GM12864 (cell line): ENCODE results near the gene ART3.

Experiments
- DNase-seq: peaks from one replicate; pipeline ENCODE4 v3.0.0-alpha.2; 2011; ENCODE audit warnings: low read depth
- H3K4me3 ChIP-seq: 2 replicates; pipeline ENCODE4 v1.5.1; 2011; ENCODE audit warnings: mild to moderate bottlenecking, low read depth, low read length, control low read depth
- CTCF ChIP-seq: IDR thresholded peaks from 2 replicates; pipeline ENCODE4 v1.5.1; 2011; ENCODE audit warnings: low read depth, mild to moderate bottlenecking, moderate library complexity, low read length, control low read depth, inconsistent platforms; ENCODE audit errors: missing control alignments

Gene ART3

DNA sequence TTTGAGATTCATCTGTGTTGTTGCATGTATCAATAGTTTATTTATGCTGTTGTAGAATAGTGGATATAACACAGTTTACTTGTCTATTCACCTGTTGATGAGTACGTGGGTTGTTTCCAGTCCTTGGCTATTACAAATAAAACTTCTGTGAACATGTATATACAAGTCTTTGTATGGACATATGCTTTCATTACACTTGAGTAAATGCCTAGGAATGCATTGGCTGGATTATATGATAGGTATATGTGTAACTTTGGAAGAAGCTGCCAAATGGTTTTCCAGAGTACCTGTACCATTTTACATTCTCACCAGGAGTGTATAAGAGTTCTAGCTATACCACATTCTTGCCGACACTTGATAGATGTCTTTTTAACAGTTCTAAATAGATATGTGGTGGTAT lies 16.5 kb downstream of the ART3 start:
- DNase-seq = no peak
- no peak overlapping the region for H3K4me3 ChIP-seq
- TF ChIP-seq CTCF = no peak

DNA sequence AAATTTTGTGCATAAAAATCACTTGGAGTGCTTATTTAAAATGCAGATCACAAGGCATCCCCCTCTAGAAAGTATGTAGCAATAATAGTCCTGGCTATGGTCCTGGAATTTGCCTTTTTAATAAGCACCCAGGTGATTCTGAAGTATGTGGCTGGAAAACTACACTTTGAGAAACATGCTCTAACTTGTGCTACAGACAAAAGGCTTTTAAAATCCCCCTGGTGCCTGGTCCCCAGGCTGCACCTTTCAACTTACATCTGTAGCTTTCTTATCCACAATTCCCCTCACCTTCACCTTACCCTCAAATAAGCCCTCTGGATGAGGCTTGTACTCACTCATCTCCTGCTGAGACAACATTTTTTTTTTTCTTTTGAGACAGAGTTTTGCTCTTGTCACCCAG lies 21.1 kb downstream of the ART3 start:
- DNase-seq = no peak
- no peak overlapping the region for H3K4me3 ChIP-seq
- TF ChIP-seq CTCF = no peak

GRCh38 chr4:76096076-76096475 lies 21.6 kb downstream of the ART3 start:
- DNase-seq = no peak
- TF ChIP-seq CTCF = no peak
- H3K4me3 ChIP-seq = no peak overlapping the region

DNA sequence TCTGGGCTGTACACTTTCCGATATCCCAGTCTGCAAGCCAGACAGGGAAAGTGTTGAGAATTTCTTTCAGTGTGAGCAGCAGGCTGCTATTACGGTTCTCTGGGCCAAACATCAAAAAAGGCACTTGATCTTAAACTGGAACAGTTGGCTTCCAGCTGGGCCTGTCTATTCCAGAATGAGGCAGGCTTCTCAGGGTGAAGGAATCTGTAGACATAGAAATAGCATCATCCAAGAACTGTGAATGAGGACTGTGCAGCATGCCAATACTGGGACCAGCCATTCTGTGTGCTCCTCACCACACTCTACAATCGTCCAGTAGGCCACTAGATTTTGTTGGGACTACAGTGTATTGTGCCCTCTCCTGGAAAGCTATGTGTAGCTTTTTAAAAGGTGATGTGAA lies 31.1 kb downstream of the ART3 start:
- H3K4me3 ChIP-seq = no peak overlapping the region
- DNase-seq = no peak
- no peak for TF ChIP-seq CTCF

- DNase-seq = no peak
- no peak overlapping the region for H3K4me3 ChIP-seq
- TF ChIP-seq CTCF = no peak
Observed at GRCh38 chr4:76106442-76106841, 31.9 kb downstream of the ART3 start.

GRCh38 chr4:76108467-76109181 lies 34.1 kb downstream of the ART3 start:
- TF ChIP-seq CTCF = peak; percentile 13
- H3K4me3 ChIP-seq = no peak overlapping the region
- DNase-seq = no peak

GRCh38 chr4:76116821-76117220 lies 42.3 kb downstream of the ART3 start:
- DNase-seq = no peak
- TF ChIP-seq CTCF = no peak
- no peak overlapping the region for H3K4me3 ChIP-seq
